ENCODE results near the gene RASL12.

- TF ChIP-seq POLR2A (IDR thresholded peaks at IDR 0.05) = no peak
- no peak for TF ChIP-seq CTCF (IDR thresholded peaks at IDR 0.05)
- no peak for TF ChIP-seq POLR2AphosphoS5 (IDR thresholded peaks at IDR 0.05; ENCODE audit: insufficient read depth in 1 of 2, low read depth in 1 of 2)
Measured at GRCh38 chr15:65050270-65050669, 17.5 kb downstream of the RASL12 start.
